ENCODE data around the gene CLASRP.

Gene CLASRP

DNA sequence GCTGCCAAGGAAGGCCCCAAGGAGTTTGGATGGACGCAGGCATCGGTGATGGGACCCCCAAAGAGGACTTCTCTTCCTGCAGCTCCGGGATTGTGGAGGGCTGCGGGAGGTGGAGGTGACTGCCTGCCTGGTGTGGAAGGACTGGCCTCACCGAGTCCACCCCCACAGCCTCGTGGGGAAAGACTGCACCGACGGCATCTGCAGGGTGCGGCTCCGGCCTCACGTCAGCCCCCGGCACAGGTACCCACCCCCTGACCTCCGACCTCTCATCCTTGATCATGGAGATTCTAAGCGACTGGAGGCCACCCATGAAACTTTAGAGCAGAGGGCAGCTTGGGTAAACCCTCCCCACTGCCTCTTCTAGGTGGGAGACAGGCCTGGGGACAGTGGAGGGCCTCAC lies 16.9 kb upstream of the CLASRP start:
- DNase-seq (ENCODE audit: low read depth) = no peak

- no peak for DNase-seq (ENCODE audit: low read depth)
Observed at GRCh38 chr19:45023048-45023447, 15.8 kb upstream of the CLASRP start.

DNA sequence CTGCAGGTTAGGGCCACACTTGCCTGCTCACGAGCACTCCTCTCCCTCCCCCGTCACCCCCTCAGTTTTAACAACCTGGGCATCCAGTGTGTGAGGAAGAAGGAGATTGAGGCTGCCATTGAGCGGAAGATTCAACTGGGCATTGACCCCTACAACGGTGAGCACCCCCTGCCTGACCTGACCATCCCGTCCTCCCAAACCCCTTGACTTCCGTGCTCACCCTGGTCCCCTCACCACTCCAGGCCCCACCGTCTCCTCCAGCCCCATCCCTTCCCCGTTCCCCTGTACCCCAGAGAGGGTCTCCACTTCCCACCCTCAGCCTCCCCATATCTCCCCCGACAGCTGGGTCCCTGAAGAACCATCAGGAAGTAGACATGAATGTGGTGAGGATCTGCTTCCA lies 13.6 kb upstream of the CLASRP start:
- DNase-seq (ENCODE audit: low read depth) = no peak

GRCh38 chr19:45027371-45027770 lies 11.5 kb upstream of the CLASRP start:
- no peak for DNase-seq (ENCODE audit: low read depth)

GRCh38 chr19:45030825-45031224 lies 8.0 kb upstream of the CLASRP start:
- no peak for DNase-seq (ENCODE audit: low read depth)

DNA sequence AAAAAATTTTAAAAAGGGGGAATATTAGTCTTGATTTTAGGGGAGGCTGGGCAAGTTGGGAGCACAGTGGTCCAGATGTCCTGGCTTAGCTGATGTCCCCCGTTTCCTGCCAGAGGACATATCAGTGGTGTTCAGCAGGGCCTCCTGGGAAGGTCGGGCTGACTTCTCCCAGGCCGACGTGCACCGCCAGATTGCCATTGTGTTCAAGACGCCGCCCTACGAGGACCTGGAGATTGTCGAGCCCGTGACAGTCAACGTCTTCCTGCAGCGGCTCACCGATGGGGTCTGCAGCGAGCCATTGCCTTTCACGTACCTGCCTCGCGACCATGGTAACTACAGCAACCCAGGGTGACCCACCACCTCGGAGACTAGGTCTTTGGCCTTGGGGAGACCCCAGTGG lies 6.4 kb upstream of the CLASRP start:
- DNase-seq (ENCODE audit: low read depth) = no peak

- no peak for DNase-seq (ENCODE audit: low read depth)
Observed at GRCh38 chr19:45035755-45036154, 3.1 kb upstream of the CLASRP start.

DNA sequence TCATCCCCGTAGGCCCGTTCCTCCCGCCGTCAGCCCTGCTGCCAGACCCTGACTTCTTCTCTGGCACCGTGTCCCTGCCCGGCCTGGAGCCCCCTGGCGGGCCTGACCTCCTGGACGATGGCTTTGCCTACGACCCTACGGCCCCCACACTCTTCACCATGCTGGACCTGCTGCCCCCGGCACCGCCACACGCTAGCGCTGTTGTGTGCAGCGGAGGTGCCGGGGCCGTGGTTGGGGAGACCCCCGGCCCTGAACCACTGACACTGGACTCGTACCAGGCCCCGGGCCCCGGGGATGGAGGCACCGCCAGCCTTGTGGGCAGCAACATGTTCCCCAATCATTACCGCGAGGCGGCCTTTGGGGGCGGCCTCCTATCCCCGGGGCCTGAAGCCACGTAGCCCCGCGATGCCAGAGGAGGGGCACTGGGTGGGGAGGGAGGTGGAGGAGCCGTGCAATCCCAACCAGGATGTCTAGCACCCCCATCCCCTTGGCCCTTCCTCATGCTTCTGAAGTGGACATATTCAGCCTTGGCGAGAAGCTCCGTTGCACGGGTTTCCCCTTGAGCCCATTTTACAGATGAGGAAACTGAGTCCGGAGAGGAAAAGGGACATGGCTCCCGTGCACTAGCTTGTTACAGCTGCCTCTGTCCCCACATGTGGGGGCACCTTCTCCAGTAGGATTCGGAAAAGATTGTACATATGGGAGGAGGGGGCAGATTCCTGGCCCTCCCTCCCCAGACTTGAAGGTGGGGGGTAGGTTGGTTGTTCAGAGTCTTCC lies 1.3 kb upstream of the CLASRP start:
- DNase-seq (ENCODE audit: low read depth) = no peak

- DNase-seq (ENCODE audit: low read depth) = no peak
Observed at GRCh38 chr19:45040059-45040771, 1.4 kb downstream of the CLASRP start.

DNA sequence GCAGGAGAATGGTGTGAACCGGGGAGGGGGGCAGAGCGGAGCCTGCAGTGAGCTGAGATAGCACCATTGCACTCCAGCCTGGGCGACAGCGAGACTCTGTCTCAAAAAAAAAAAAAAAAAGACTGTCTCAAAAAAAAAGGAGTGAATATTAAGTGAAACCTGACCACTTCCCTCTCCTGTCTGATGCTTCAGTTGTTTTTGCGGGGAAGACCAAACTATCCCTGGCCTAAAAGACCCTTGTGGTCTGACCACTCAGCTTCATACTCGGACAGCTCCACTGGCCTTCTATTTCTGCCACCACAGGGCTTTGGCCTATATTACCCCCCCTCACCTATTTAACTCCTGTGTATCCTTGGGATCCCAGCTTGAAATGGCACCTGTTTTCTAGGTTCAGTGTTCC lies 2.3 kb downstream of the CLASRP start:
- no peak for DNase-seq (ENCODE audit: low read depth)

GRCh38 chr19:45045671-45046353 lies 7.0 kb downstream of the CLASRP start:
- no peak for DNase-seq (ENCODE audit: low read depth)

DNA sequence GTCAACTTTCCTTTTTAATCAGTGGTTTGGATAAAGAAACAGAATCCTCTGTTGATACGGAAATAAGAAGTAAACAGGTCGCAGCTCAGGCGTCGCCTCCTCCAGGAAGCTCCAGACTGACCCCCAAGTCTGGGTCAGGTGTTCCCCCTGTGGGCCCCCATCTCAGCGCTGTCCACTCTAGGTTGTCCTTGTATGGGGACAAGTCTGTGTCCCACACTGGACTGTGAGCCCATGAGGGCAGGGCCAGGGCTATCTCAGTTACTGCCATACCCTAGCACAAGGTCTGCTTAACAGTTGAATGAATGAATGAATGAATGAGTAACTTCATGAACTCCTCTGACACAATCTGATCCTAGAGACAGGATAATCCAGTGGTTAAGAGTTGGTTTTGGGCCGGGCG lies 7.5 kb downstream of the CLASRP start:
- DNase-seq (ENCODE audit: low read depth) = no peak

DNA sequence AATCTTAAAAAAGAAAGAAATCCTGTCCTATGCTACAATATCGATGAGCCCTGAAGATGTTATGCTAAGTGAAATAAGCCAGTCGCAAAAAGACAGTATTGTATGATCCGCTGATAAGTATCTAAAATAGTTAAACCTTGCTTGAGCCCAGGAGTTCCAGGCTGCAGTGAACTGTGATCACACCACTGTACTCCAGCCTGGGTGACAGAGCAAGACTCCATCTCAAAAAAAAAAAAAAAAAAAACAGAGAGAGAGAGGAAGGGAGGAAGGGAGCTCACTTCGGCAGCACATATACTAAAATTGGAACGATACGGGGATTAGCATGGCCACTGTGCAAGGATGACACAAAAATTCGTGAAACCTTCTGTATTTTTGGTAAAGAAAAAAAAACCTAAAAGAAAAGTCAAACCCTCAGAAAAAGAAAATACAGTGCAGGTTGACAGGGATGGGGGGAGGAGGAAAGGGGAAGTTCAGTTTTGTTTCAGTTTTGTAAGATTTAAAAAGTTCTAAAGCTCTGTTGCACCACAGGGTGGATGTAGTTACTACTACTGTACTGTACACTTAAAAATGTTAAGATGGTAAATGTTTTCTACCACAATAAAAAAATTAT lies 8.4 kb downstream of the CLASRP start:
- DNase-seq (ENCODE audit: low read depth) = no peak

- DNase-seq (ENCODE audit: low read depth) = no peak
Observed at GRCh38 chr19:45049073-45049736, 10.4 kb downstream of the CLASRP start.

- no peak for DNase-seq (ENCODE audit: low read depth)
Observed at GRCh38 chr19:45050036-45050435, 11.2 kb downstream of the CLASRP start.

- DNase-seq (ENCODE audit: low read depth) = no peak
Observed at GRCh38 chr19:45051929-45052579, 13.2 kb downstream of the CLASRP start.

GRCh38 chr19:45056831-45057230 lies 18.0 kb downstream of the CLASRP start:
- no peak for DNase-seq (ENCODE audit: low read depth)

DNA sequence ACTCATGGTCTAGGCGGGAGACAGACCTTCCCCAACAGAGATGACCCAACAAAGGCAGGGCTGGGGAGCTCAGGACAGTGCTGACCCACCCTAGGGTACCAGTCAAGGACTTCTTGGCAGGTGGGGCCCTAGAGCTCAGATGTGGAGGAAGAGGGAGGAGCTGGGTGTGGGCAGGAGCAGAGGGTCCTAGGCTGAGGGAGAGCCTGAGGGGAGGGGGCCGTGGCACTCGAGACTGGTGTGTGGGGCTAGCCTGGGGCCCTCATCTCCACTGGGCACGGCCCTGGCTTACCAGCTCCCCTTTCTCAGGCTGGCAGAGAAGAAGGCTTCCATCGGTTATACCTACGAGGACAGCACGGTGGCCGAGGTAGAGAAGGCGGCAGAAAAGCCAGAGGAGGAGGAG lies 18.6 kb downstream of the CLASRP start:
- DNase-seq (ENCODE audit: low read depth) = no peak

DNA sequence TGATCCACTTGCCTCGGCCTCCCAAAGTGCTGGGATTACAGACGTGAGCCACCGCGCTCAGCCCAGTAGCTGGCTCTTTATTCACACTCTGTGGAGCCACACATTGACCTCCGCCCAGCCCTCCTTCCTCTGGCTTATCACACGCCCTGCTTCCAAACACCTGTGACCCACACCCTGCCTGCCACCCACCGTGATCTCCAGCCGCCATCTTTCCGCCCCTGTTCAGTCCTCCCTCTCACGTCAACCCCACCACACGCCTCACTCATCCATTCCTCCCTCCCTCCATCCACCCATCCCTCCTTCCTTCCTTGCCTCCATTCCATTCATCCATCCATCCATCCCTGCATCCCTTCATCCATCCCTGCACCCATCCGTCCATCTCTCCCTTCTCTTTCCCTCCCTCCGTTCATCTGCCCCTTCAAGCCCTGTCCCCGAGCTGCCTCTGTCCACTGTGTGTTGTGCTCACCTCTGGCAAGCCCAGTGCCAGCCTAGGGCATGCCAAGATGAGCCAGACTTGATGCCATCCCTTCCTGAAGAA lies 19.8 kb downstream of the CLASRP start:
- DNase-seq (ENCODE audit: low read depth) = no peak

DNA sequence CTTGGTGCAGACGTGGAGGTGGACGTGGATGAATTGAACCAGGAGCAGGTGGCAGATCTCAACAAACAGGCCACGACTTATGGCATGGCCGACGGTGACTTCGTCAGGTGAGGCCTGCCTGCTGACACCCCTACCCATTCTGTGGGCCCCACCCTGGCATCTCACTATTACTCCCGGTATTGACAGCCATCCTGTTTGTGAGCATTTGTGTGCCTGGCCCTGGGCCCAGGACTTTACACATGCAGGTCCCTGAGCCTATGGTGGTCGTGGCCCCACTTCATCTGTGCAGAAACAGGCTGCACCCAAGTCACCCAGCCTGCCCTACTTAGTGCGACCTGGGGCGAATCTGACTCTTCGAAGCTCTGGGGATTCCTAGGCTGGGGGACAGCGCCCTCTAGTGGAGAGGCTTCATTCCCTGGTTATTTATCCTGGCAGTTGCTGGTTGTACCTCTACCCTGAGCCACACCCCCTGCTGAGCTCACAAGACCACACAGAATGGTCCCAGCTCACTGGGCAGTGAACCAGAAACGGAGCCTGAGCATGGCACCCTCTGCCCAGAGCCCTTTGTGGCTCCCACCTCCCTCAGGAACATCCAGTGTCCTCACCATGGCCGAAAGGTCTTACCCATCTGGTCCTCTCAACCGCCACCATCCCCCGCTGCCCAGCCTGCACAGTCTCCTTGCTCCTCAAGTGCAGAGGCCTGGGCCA lies 20.6 kb downstream of the CLASRP start:
- DNase-seq (ENCODE audit: low read depth) = peak; percentile 75

DNA sequence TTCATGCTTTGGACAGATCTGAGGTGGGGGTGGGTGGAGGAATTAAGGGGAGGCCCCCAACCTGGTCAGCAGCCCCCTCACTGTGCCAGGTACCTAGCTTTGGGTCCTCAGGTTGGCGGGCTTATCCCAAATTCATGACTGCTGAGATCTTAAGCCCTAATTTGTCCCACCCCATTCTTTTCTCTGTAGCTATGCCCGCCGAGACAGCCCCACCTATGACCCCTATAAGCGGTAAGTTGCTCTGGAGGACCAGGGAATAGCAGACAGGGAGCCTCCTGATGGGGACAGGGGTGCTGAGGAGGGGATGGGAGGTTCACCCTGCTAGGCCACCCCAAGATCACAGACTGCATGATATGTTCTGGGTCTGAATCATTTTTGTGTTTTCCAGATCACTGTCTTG lies 23.1 kb downstream of the CLASRP start:
- no peak for DNase-seq (ENCODE audit: low read depth)

All from stimulated activated CD8-positive, alpha-beta memory T cell treated with anti-CD3 and anti-CD28 coated beads, Interleukin-15, amount 100 ng/mL, for 1 hour (primary cell).